OCI-LY1 (cell line): ENCODE data around the gene DIP2B.

Source experiments
- CTCF ChIP-seq: fragments of 200-600 bp; sonication (generic), shearing (Covaris generic); IDR thresholded peaks from 2 replicates; pipeline ENCODE4 v1.5.1; 2017; ENCODE audit warnings: mild to moderate bottlenecking, antibody characterized with exemption, low read length, moderate library complexity, mixed read lengths
- EZH2 ChIP-seq: fragments of 200-600 bp; sonication (generic), shearing (Covaris generic); IDR thresholded peaks from 2 replicates; pipeline ENCODE4 v1.8.0; 2017; ENCODE audit warnings: borderline replicate concordance, mixed run types, mild to moderate bottlenecking, antibody characterized with exemption, low read length, moderate library complexity, mixed read lengths

GRCh38 chr12:50538182-50538581, 33.4 kb downstream of the DIP2B start:
- TF ChIP-seq CTCF: no peak
- TF ChIP-seq EZH2: no peak
